Vagina (tissue), 2 donors: ENCODE measurements around the gene LIMCH1. TPM values are rescaled to one million over a fixed set of nuclear protein-coding genes. Genes with fewer than 3 reads are reported as not detected.

Source experiments
- DNase-seq, 2 donors: peaks; one replicate each; pipeline ENCODE4 v3.0.0-alpha.2; 2017; ENCODE audit errors: extremely low spot score in 2 of 2
- H3K27ac ChIP-seq: fragments of 200-600 bp; sonication (generic); one replicate; pipeline ENCODE4 v1.5.1; 2019
- H3K27me3 ChIP-seq: fragments of 200-600 bp; sonication (generic); one replicate; pipeline ENCODE4 v1.5.1; 2019
- H3K36me3 ChIP-seq, 2 donors: fragments of 200-600 bp; sonication (generic); one replicate each; pipeline ENCODE4 v1.5.1; 2017 to 2019
- H3K4me1 ChIP-seq: fragments of 200-600 bp; sonication (generic); one replicate; pipeline ENCODE4 v1.5.1; 2019
- H3K4me3 ChIP-seq, 2 donors: fragments of 200-600 bp; sonication (generic); 1 replicate in 1 of 2; 2 replicates in 1 of 2; pipeline ENCODE4 v1.5.1; 2016 to 2019
- H3K9me3 ChIP-seq: fragments of 200-600 bp; sonication (generic); one replicate; pipeline ENCODE4 v1.5.1; 2019
- CTCF ChIP-seq, 3 experiments: fragments of 450-650 bp in 2 of 3; fragments of 200-600 bp in 1 of 3; sonication (generic) in 1 of 3; IDR thresholded peaks; one replicate each; pipeline ENCODE4 v1.5.1; 2017 to 2019; ENCODE audit warnings: antibody characterized with exemption in 3 of 3, mild to moderate bottlenecking in 2 of 3, moderate library complexity in 2 of 3
- POLR2A ChIP-seq, 2 donors: fragments of 450-650 bp; IDR thresholded peaks; one replicate each; pipeline ENCODE4 v1.6.1; 2017; ENCODE audit warnings: antibody characterized with exemption in 2 of 2, mild to moderate bottlenecking in 2 of 2, moderate library complexity in 2 of 2
- POLR2AphosphoS5 ChIP-seq, 2 donors: sonication (generic); formaldehyde crosslinking; IDR thresholded peaks; one replicate each; pipeline ENCODE4 v1.9.0; 2017; ENCODE audit warnings: antibody characterized with exemption in 2 of 2, mild to moderate bottlenecking in 2 of 2, low read depth in 1 of 2; ENCODE audit not compliant: insufficient read depth in 1 of 2
- intact Hi-C: fragments of 100-400 bp; cut with DNase I; formaldehyde crosslinking; loops from one replicate; pipeline ENCODE4 v1.15.1; 2023
- total RNA-seq: library from RNA; depleted of rRNA; stranded (reverse); fragments of >200 nt; gene quantifications from one replicate; pipeline ENCODE4 v1.2.3, GENCODE V29; 2016

The LIMCH1 gene
- total RNA-seq, 1 donor from 2014 or later, result 17.9 TPM

DNA sequence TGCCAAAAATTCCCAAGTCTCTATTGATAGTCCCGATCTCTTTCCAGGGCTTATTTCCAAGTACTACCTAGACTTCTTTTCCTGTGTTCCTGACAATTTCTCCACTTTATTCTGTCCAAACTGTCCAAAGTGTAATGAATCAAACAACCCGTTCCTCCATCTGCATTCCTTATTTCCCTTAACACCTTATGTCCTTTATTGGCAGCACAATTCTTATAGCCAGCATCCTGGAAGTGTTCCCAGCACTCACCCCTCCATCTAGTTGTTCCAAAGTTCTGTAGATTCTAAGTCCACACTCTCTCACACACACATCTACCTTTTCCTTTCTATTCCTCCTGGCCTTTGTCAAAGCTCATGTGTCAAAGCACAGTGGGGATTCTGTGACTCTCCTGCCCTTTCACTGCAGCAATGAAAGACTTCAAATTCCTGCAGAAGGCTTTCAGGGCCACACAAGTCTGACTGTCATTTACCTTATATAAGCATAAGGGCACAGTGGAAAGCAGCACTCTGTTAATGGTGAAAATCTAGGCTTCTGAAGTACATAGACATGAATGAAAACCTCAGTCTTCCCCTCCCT, 22.1 kb downstream of the LIMCH1 start:
- no peak for TF ChIP-seq CTCF (IDR thresholded peaks at IDR 0.05)
- no peak for TF ChIP-seq POLR2AphosphoS5 (IDR thresholded peaks at IDR 0.05; ENCODE audit: insufficient read depth in 1 of 2, low read depth in 1 of 2)
- no peak for TF ChIP-seq POLR2A (IDR thresholded peaks at IDR 0.05)
- no peak for DNase-seq
- H3K36me3 ChIP-seq, result no peaks in the 10 kb centered on the region
- H3K27me3 ChIP-seq, result no peaks in the 10 kb centered on the region
- H3K4me3 ChIP-seq, result no peak overlapping the region
- H3K9me3 ChIP-seq, result no peaks in the 10 kb centered on the region
- H3K4me1 ChIP-seq, result no peaks in the 10 kb centered on the region
- H3K27ac ChIP-seq, result no peak overlapping the region
- intact Hi-C loops, result no loop called here

DNA sequence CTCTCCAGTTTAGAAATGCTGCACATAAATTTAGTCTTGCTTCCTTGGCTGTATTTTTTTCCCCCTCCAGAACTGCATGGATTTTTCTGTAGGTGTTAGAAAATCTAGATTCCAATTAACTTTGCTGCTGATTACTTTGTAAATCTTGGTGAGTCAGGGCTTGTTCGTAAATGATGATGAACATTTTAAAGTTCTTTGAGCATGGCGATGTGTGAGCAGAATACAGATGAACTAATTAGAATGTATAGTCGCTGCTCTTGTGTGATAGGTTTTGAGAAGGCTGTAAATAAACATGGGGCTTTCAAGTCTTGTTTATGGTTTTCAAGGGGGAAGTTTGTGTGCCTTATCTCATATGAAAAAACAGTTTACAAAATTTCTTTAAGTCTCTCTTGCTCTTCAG, 23.3 kb downstream of the LIMCH1 start:
- no peak for TF ChIP-seq POLR2A (IDR thresholded peaks at IDR 0.05)
- no peak for TF ChIP-seq CTCF (IDR thresholded peaks at IDR 0.05)
- no peak for TF ChIP-seq POLR2AphosphoS5 (IDR thresholded peaks at IDR 0.05; ENCODE audit: insufficient read depth in 1 of 2, low read depth in 1 of 2)
- intact Hi-C loops, result no loop called here
- Histone ChIP-seq H3K36me3 (no peaks in the 10 kb centered on the region), H3K27me3 (no peaks in the 10 kb centered on the region), H3K9me3 (no peaks in the 10 kb centered on the region), H3K4me1 (no peaks in the 10 kb centered on the region), H3K27ac (no peak overlapping the region), H3K4me3 (no peak overlapping the region)
- DNase-seq, result no peak

DNA sequence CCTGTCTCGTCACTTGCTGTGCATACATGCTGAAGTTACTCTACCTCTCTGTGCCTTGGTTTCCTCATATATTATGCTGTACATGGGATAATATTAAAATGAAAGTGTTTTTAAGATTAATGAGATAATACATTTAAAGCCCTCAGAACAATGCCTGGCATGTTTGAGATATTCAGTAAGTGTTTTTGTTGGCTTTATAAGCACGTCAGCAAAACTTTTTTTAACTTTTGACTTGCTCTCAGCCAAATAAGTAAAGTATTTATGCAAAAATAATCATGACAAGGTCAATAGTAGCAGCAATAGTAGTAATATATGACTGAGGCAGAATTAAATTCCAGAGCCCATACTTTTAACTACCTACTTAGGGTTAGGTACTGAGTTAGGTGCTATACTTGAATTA, 29.2 kb downstream of the LIMCH1 start:
- DNase-seq, result no peak
- intact Hi-C loops, result no loop called here
- H3K4me1 ChIP-seq, result no peaks in the 10 kb centered on the region

DNA sequence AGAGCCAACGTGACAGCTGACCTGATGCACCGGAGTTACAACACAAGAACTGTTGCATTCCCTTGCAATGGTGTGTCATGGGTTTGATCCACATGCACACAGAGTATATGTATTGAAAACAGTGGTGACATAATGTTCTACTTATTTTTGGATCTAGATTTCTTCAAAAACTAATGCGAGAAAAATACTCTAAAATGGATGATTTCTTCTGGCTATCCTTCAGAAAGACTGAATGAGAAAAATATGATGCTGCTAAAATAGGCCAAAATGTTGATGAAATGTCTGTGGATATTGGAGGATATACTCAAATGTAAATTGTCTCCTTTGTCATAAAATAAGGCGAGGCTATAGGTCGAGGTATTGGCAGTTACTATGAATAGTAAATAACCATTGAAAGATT, 30.4 kb downstream of the LIMCH1 start:
- no peaks in the 10 kb centered on the region for H3K36me3 ChIP-seq
- intact Hi-C loops, result no loop called here
- H3K4me3 ChIP-seq, result no peak overlapping the region
- no peaks in the 10 kb centered on the region for H3K27me3 ChIP-seq
- no peak for DNase-seq
- TF ChIP-seq POLR2AphosphoS5 (IDR thresholded peaks at IDR 0.05; ENCODE audit: insufficient read depth in 1 of 2, low read depth in 1 of 2) (no peak), POLR2A (IDR thresholded peaks at IDR 0.05) (no peak), CTCF (IDR thresholded peaks at IDR 0.05) (no peak)
- H3K27ac ChIP-seq, result no peak overlapping the region
- peaks cover 6% of the 10 kb centered on the region for H3K4me1 ChIP-seq
- no peaks in the 10 kb centered on the region for H3K9me3 ChIP-seq

More for the DNA sequence above, 29.2 kb downstream of the LIMCH1 start:
- H3K27me3 ChIP-seq, result no peaks in the 10 kb centered on the region
- H3K4me3 ChIP-seq, result no peak overlapping the region
- H3K9me3 ChIP-seq, result no peaks in the 10 kb centered on the region
- H3K36me3 ChIP-seq, result no peaks in the 10 kb centered on the region
- TF ChIP-seq POLR2AphosphoS5 (IDR thresholded peaks at IDR 0.05; ENCODE audit: insufficient read depth in 1 of 2, low read depth in 1 of 2), result no peak
- no peak for TF ChIP-seq POLR2A (IDR thresholded peaks at IDR 0.05)
- TF ChIP-seq CTCF (IDR thresholded peaks at IDR 0.05), result no peak
- no peak overlapping the region for H3K27ac ChIP-seq

DNA sequence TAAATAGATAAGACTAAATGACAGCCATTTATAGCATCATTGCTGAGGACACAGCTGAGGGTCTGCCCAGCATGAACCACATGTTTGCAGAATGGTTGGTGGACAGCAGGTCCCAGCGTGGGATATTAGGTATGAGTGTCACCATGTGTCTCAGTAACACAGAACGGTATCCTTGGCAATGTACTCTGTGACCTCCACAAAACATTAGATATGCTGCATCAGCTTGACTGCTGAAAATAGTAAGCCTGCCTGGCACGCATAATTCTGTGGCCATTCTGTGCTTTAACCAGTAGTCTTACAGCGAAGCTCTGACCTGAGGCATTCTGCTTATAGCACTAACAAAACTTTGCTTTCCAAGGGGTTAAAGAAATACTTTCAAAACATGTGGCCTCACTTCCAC, 32.0 kb downstream of the LIMCH1 start:
- no peak for DNase-seq
- TF ChIP-seq POLR2A (IDR thresholded peaks at IDR 0.05), result no peak
- no peak for TF ChIP-seq POLR2AphosphoS5 (IDR thresholded peaks at IDR 0.05; ENCODE audit: insufficient read depth in 1 of 2, low read depth in 1 of 2)
- no peak for TF ChIP-seq CTCF (IDR thresholded peaks at IDR 0.05)
- intact Hi-C loops, result no loop called here
- peaks cover 10% of the 10 kb centered on the region for H3K4me1 ChIP-seq
- no peak overlapping the region for H3K27ac ChIP-seq
- H3K36me3 ChIP-seq, result no peaks in the 10 kb centered on the region
- H3K4me3 ChIP-seq, result no peak overlapping the region
- no peaks in the 10 kb centered on the region for H3K27me3 ChIP-seq
- H3K9me3 ChIP-seq, result no peaks in the 10 kb centered on the region
